Prostate gland (tissue), 2 donors: Measurements from ENCODE around the gene MYO1B.

Experiments
- POLR2AphosphoS5 ChIP-seq: sonication (generic); formaldehyde crosslinking; IDR thresholded peaks from one replicate; pipeline ENCODE4 v1.6.1; 2017; ENCODE audit warnings: antibody characterized with exemption
- TF ChIP-seq, protein P1 (sequence below), 4 experiments: fragments of 200-600 bp in 2 of 4; fragments of 450-650 bp in 2 of 4; sonication (generic) in 2 of 4; IDR thresholded peaks; 1 replicate in 3 of 4; 2 replicates in 1 of 4; pipeline ENCODE4 v1.5.1; 2016 to 2019; ENCODE audit warnings: antibody characterized with exemption in 4 of 4, mild to moderate bottlenecking in 2 of 4, moderate library complexity in 2 of 4

DNA sequence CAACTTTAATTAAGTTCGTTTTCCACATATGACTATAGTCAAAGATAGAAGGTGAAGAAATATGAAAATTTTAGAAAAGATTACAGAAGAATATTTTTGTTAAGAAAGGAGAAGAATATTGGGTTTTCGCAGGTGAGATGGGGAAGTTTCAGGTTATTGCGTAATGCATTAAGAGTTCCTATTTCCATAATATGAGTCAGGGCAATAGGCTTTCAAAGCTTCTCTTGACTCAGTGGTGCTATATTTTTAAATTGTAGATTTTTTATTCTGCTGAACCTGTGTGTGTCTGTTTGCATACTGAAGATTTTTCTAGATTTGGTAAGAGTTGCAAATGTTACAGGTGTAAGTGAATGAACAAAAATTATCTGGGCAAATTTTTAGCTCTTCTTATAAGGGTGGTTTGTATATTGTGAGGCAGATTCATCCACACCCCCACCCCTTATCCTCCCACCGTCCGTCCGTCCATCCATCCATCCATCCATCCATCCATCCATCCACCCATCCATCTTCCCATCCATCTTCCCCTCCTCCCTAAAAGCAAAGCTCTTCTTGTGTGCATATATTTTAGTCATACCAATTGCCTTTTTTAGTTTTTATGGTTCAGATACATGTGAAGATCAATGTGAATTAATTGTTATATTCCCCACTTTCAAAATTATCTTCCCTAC, 69.6 kb downstream of the MYO1B start:
- no peak for TF ChIP-seq POLR2AphosphoS5
- TF ChIP-seq, protein P1, sequence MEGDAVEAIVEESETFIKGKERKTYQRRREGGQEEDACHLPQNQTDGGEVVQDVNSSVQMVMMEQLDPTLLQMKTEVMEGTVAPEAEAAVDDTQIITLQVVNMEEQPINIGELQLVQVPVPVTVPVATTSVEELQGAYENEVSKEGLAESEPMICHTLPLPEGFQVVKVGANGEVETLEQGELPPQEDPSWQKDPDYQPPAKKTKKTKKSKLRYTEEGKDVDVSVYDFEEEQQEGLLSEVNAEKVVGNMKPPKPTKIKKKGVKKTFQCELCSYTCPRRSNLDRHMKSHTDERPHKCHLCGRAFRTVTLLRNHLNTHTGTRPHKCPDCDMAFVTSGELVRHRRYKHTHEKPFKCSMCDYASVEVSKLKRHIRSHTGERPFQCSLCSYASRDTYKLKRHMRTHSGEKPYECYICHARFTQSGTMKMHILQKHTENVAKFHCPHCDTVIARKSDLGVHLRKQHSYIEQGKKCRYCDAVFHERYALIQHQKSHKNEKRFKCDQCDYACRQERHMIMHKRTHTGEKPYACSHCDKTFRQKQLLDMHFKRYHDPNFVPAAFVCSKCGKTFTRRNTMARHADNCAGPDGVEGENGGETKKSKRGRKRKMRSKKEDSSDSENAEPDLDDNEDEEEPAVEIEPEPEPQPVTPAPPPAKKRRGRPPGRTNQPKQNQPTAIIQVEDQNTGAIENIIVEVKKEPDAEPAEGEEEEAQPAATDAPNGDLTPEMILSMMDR (IDR thresholded peaks at IDR 0.05) = no peak
